ENCODE results near the gene UTF1.
"Not testable (repeated sequence)": the region's sequence is repeated elsewhere in the genome, so short reads cannot be mapped to it uniquely, and the experiment has no call there.

The UTF1 gene

GRCh38 chr10:133209641-133210040 lies 20.4 kb upstream of the UTF1 start:
- no peak for DNase-seq (ENCODE audit: low read depth)

- no peak for DNase-seq (ENCODE audit: low read depth)
Measured at GRCh38 chr10:133210398-133211140, 19.4 kb upstream of the UTF1 start.

GRCh38 chr10:133211141-133211830 lies 18.7 kb upstream of the UTF1 start:
- no peak for DNase-seq (ENCODE audit: low read depth)

GRCh38 chr10:133211959-133212852 lies 17.8 kb upstream of the UTF1 start:
- DNase-seq (ENCODE audit: low read depth), result no peak

GRCh38 chr10:133212853-133213494 lies 17.0 kb upstream of the UTF1 start:
- no peak for DNase-seq (ENCODE audit: low read depth)

GRCh38 chr10:133213641-133214467 lies 16.2 kb upstream of the UTF1 start:
- DNase-seq (ENCODE audit: low read depth), result no peak

GRCh38 chr10:133214468-133215410 lies 15.3 kb upstream of the UTF1 start:
- no peak for DNase-seq (ENCODE audit: low read depth)

GRCh38 chr10:133215586-133215985 lies 14.4 kb upstream of the UTF1 start:
- no peak for DNase-seq (ENCODE audit: low read depth)

- no peak for DNase-seq (ENCODE audit: low read depth)
Measured at GRCh38 chr10:133216776-133217175, 13.2 kb upstream of the UTF1 start.

- DNase-seq (ENCODE audit: low read depth), result no peak
Measured at GRCh38 chr10:133217800-133218589, 12.0 kb upstream of the UTF1 start.

- DNase-seq (ENCODE audit: low read depth), result no peak
Measured at GRCh38 chr10:133218891-133219290, 11.1 kb upstream of the UTF1 start.

GRCh38 chr10:133219782-133220181 lies 10.2 kb upstream of the UTF1 start:
- DNase-seq (ENCODE audit: low read depth), result no peak

GRCh38 chr10:133221331-133221730 lies 8.7 kb upstream of the UTF1 start:
- no peak for DNase-seq (ENCODE audit: low read depth)

GRCh38 chr10:133221756-133222155 lies 8.3 kb upstream of the UTF1 start:
- DNase-seq (ENCODE audit: low read depth), result not testable (repeated sequence)

- no peak for DNase-seq (ENCODE audit: low read depth)
Measured at GRCh38 chr10:133224076-133224475, 5.9 kb upstream of the UTF1 start.

GRCh38 chr10:133224756-133225372 lies 5.2 kb upstream of the UTF1 start:
- no peak for DNase-seq (ENCODE audit: low read depth)

- no peak for DNase-seq (ENCODE audit: low read depth)
Measured at GRCh38 chr10:133225707-133226191, 4.3 kb upstream of the UTF1 start.

GRCh38 chr10:133226251-133226808 lies 3.7 kb upstream of the UTF1 start:
- DNase-seq (ENCODE audit: low read depth), result no peak
